ENCODE results near the gene DAPK1. TPM values are rescaled to one million over a fixed set of nuclear protein-coding genes. Genes with fewer than 3 reads are reported as not detected.

DAPK1 gene
- total and polyA plus RNA-seq, 2 donors (not counting 1 experiment from before 2014, with no cell fraction given), result 1.7 to 2.8 TPM

- Histone ChIP-seq H3K27me3 (replicated peaks in 1 of 4; ENCODE audit: control extremely low read depth in 1 of 4, control insufficient read depth in 3 of 4, insufficient read depth in 4 of 4, low read length in 3 of 4) (no peaks in the 10 kb centered on the region), H3K9ac (ENCODE audit: low read length) (no peak overlapping the region), H2AFZ (ENCODE audit: insufficient read depth, low read depth, low read length, poor library complexity, severe bottlenecking) (no peak overlapping the region), H3K4me2 (replicated peaks; ENCODE audit: low read depth, low read length, poor library complexity, severe bottlenecking) (no peak overlapping the region), H3K36me3 (replicated peaks in 1 of 2; ENCODE audit: control extremely low read depth in 1 of 2, control insufficient read depth in 1 of 2, extremely low read depth in 1 of 2, insufficient read depth in 2 of 2, low read length in 1 of 2) (no peaks in the 10 kb centered on the region), H3K4me3 (ENCODE audit: control extremely low read depth in 1 of 5, extremely low read depth in 1 of 5, insufficient read depth in 1 of 5, low read depth in 2 of 5, low read length in 4 of 5) (no peak overlapping the region), H3K9me3 (ENCODE audit: control extremely low read depth in 1 of 3, control insufficient read depth in 2 of 3, insufficient read depth in 1 of 3, low read length in 2 of 3) (no peaks in the 10 kb centered on the region), H3K4me1 (ENCODE audit: control insufficient read depth in 2 of 2, insufficient read depth in 2 of 2, low read length in 2 of 2) (no peaks in the 10 kb centered on the region), H3K27ac (ENCODE audit: low read length in 2 of 2) (no peak overlapping the region), H4K20me1 (ENCODE audit: control insufficient read depth, insufficient read depth, low read length, poor library complexity, severe bottlenecking) (no peaks in the 10 kb centered on the region), H3K79me2 (ENCODE audit: control insufficient read depth, insufficient read depth, low read length) (no peaks in the 10 kb centered on the region)
- ATAC-seq (ENCODE audit: low read depth) (no peak), DNase-seq (no peak)
- no peaks in the 10 kb centered on the region for H3K9me3 Mint-ChIP-seq (ENCODE audit: insufficient read depth)
- no peak for TF ChIP-seq CTCF (IDR thresholded peaks at IDR 0.05)
- no peak for TF ChIP-seq EZH2 (IDR thresholded peaks at IDR 0.05; ENCODE audit: borderline replicate concordance, insufficient read depth, low read depth, low read length, poor library complexity, severe bottlenecking)
- H3K4me3 Mint-ChIP-seq, result no peak overlapping the region
- POLR2A ChIA-PET, result no interaction called here
- peaks cover 3% of the 10 kb centered on the region for H3K27me3 Mint-ChIP-seq
- WGBS (ENCODE audit: insufficient coverage), result 95% methylated on average over 3 of the region's 8 CpGs
- CTCF ChIA-PET, result no interaction called here
- H3K4me1 Mint-ChIP-seq, result no peaks in the 10 kb centered on the region
- intact Hi-C loops (cut with micrococcal nuclease), result no loop called here
- H3K27ac Mint-ChIP-seq, result no peak overlapping the region
These were observed 153.1 kb downstream of the DAPK1 start for GRCh38 chr9:87650611-87651295.

GRCh38 chr9:87651431-87651830 lies 153.8 kb downstream of the DAPK1 start:
- Histone ChIP-seq H3K27ac (ENCODE audit: low read length in 2 of 2) (no peak overlapping the region), H3K4me3 (ENCODE audit: control extremely low read depth in 1 of 5, extremely low read depth in 1 of 5, insufficient read depth in 1 of 5, low read depth in 2 of 5, low read length in 4 of 5) (no peak overlapping the region), H3K27me3 (replicated peaks in 1 of 4; ENCODE audit: control extremely low read depth in 1 of 4, control insufficient read depth in 3 of 4, insufficient read depth in 4 of 4, low read length in 3 of 4) (no peaks in the 10 kb centered on the region), H3K79me2 (ENCODE audit: control insufficient read depth, insufficient read depth, low read length) (no peaks in the 10 kb centered on the region), H3K9me3 (ENCODE audit: control extremely low read depth in 1 of 3, control insufficient read depth in 2 of 3, insufficient read depth in 1 of 3, low read length in 2 of 3) (no peaks in the 10 kb centered on the region), H3K9ac (ENCODE audit: low read length) (no peak overlapping the region), H4K20me1 (ENCODE audit: control insufficient read depth, insufficient read depth, low read length, poor library complexity, severe bottlenecking) (no peaks in the 10 kb centered on the region), H2AFZ (ENCODE audit: insufficient read depth, low read depth, low read length, poor library complexity, severe bottlenecking) (no peak overlapping the region), H3K4me2 (replicated peaks; ENCODE audit: low read depth, low read length, poor library complexity, severe bottlenecking) (no peak overlapping the region), H3K4me1 (ENCODE audit: control insufficient read depth in 2 of 2, insufficient read depth in 2 of 2, low read length in 2 of 2) (no peaks in the 10 kb centered on the region), H3K36me3 (replicated peaks in 1 of 2; ENCODE audit: control extremely low read depth in 1 of 2, control insufficient read depth in 1 of 2, extremely low read depth in 1 of 2, insufficient read depth in 2 of 2, low read length in 1 of 2) (no peaks in the 10 kb centered on the region)
- H3K4me1 Mint-ChIP-seq, result no peaks in the 10 kb centered on the region
- H3K27me3 Mint-ChIP-seq, result peaks cover 5% of the 10 kb centered on the region
- ChIA-PET CTCF (no interaction called here), POLR2A (no interaction called here)
- DNase-seq (no peak), ATAC-seq (ENCODE audit: low read depth) (no peak)
- no peak for TF ChIP-seq EZH2 (IDR thresholded peaks at IDR 0.05; ENCODE audit: borderline replicate concordance, insufficient read depth, low read depth, low read length, poor library complexity, severe bottlenecking)
- no peak for TF ChIP-seq CTCF (IDR thresholded peaks at IDR 0.05)
- H3K27ac Mint-ChIP-seq, result no peak overlapping the region
- WGBS (ENCODE audit: insufficient coverage), result 97% methylated on average over 9 of the region's 10 CpGs
- H3K9me3 Mint-ChIP-seq (ENCODE audit: insufficient read depth), result no peaks in the 10 kb centered on the region
- intact Hi-C loops (cut with micrococcal nuclease), result no loop called here
- no peak overlapping the region for H3K4me3 Mint-ChIP-seq
